ENCODE results near the gene CEP63.

The CEP63 gene

GRCh38 chr3:134610432-134611385 is 124.9 kb downstream of the CEP63 start:
- DNase-seq: no peak

DNA sequence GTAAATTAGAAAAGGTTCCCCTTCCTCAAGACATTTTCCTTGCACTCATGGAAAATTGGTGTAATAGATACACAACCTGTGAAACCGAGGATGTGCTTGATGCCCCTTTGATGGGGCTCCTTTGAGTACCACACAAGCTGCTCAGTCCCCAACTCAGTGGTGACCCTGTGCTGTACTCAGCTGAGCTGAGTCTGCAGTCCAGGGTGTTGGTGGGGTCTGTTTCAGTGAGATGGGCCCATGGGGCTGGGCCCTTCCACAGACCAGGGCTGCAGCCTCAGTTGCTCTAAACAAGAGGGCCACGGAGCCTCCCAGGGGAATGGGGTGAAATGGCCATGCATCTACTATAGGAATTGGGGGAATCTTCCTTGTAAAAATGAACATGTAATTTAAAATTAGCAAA is 125.7 kb downstream of the CEP63 start:
- DNase-seq: no peak

- no peak for DNase-seq
Measured at GRCh38 chr3:134613006-134613520, 127.2 kb downstream of the CEP63 start.

- no peak for DNase-seq
Measured at GRCh38 chr3:134614955-134615354, 129.1 kb downstream of the CEP63 start.

DNA sequence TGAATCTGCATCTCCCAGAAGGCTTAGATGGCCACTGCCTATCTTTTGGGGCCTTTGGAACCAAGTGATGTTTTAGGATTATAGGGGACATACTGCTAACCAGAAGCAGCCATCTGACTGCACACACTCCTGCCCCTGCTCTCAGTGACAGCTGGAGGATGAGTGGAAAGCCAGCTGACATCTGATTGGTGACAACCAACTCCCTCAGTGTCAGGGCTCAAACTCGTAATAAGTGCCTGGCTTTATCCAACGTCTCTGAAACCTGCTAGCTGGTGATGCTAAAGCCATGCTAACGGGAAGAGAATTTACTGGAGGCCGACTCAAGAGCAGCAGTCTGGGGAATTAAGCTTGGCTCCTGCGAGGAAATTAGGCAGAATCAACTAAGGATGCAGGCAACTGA is 129.9 kb downstream of the CEP63 start:
- no peak for DNase-seq

DNA sequence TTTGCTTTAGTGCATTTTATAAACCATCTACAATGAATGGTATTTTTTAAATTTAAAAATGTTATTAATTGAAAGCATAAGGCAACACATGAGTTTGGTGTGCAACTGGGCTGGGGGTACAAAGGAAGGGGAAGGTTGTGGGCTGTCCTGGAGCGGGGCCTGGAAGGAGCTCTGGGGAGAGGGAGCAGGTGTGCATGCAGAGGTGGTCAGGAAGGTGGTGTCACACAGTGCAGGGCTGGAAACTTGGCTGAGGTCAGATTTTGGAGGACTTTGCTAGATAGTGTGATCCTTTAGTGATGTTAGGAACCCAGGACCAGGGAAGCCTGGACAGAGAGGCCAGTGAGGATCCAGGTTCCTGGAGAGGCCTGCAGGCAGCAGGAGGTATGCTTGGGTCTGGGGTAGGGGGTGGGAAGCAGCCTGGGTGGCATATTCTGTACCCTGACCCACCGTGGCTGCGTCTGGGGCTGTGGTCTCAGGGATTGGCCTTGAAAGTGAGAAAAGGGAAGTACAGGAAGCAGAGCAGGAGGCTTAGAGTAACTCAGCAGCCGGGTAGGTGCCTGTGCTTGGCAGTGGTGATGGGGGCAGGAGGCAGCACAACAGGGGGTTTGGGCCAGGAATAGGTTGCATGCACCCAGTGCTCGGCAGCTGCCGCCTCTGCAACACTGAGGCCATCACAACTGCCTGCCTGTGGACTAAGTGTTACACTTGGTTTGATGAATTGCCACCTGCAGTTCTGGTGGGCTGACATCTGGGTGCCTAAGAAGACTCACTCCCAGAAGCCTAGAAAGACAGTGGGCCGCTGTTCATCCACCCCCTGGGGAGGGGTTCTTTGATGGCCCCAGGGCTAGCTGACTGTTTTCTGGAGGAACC is 132.0 kb downstream of the CEP63 start:
- no peak for DNase-seq

DNA sequence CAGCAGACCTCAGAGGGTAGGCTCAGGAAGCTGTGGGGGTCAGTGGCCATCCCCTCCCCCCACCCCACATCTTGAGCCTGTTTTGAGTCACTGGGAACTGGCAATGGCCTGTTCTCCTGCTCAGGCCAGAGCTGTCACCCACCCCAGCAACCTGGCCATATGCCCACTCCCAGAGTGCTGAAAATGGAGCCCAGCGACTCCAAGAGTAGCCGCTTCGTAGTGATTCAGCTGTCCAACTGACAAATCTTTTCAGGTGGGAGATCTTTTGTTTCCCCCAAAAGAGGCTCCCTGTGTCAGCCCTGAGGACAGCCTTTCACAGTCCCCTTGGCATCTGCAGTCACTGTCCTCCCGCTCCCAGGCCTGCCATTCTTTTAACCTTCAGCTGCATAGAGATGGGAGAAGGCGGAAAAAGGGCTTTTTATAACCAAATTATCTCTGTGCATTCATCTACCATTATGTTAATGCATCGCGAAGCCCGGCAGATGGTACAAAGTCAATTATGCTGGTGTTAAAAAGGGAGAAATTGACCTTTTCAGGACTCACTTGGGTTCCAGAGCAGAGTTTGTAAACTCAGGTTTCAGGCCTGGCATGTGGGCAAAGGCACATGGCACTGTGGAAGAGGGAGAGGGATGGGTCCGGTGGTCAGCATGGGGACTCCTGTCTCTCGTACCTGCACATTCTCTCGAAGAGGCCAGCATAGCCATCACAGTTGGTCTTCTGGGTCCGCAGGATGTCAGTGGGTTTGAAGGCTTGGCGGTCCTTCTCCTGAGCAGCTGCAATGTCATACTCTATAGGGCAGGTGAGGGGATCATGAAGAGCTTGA is 132.8 kb downstream of the CEP63 start:
- no peak for DNase-seq

- DNase-seq: no peak
Measured at GRCh38 chr3:134619301-134619615, 133.4 kb downstream of the CEP63 start.

DNA sequence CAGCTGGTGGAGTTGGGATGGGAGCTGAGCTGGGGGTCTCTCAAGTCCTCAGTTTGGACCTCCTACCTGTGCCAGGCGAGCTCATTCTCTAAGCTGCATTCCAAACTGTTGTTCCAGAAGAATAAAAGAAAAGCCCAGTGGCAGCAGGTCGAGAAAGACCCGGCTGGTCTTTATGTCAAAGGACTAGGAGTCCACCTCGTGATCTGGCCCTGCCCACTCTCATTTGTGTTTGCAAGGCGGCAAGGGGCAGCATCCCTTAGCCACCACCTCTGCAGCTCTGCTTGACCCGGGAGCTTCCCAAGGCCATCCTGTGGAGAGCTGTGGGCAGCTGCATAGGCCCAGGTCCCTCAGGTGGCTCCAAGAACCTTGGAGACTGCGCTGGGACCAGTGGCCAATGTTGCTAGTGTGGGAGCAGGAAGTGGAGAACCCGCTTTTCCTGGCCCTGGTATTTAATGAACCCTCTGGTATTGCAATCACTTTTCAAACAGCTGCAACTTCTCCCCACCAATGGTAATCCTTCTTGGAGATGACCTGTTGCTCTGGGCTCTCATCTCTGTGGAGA is 134.1 kb downstream of the CEP63 start:
- no peak for DNase-seq

DNA sequence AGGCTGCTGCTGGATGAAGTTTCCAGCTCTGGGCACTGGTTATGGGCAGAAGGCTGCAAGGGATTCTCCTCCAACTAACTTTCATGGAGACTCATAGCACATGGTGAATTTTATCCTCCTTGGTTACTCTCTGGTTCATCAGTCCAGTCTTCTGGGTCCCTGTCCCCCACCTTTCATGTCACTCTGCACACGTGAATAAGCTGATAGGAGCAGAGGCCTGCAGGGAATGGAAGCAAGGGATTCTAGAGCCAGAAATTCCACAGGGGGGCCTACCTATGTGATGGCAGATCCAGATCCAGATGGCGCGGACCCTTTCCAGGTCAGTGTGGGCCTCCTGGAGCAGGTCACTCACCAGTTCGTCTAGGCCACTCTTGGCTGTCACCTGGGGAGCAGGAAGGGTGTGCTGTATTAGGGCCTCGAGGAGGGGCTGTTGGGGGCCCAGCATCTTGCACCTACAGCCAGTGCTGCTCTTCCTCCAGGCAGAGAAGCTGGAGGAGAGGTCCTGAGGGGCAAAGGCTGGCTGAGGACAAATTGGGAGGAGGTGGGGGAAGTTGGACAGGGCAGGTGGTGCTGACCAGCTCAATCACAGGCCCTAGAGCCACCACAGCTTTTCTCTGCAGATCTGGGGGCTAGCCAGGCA is 134.7 kb downstream of the CEP63 start:
- no peak for DNase-seq

- no peak for DNase-seq
Measured at GRCh38 chr3:134621854-134622253, 136.0 kb downstream of the CEP63 start.

- DNase-seq: no peak
Measured at GRCh38 chr3:134622806-134623365, 137.0 kb downstream of the CEP63 start.

DNA sequence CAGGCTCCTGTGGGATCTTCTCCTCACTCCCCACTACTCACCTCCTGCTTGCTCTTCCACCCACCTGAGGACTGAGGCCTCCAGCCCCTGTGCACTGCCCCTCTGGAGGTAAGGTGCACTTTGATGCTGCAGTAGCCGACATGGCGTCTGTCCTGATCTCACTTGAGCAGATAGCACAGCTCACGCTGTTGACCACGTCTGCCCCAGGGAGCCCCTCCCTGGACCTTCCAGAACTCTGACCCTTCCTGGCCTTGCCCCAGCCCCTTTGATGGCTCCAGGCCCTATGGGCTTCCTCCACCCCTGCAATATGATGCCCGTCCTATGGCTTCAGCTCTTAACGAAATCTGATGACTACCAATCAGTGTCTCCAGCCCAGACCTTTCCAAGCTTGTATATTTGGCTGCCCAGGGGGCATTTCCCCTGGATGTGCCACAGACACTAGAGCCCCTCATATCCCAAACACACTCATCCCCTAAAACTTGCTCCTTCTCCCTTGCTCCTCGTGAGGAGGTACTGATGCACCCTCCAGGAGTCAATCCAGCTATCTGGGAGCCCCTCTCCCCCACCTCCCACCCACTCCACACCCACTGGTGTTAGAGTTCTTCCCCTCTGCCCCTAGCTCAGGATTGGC is 137.9 kb downstream of the CEP63 start:
- no peak for DNase-seq
